HL-60 (cell line): Measurements from ENCODE around the gene CPED1.

Experiments used
- CTCF ChIP-seq: IDR thresholded peaks from one replicate; pipeline ENCODE4 v1.5.1; 2011; ENCODE audit warnings: low read length, control low read depth, inconsistent platforms; ENCODE audit not compliant: insufficient read depth
- GABPA ChIP-seq: IDR thresholded peaks from 2 replicates; pipeline ENCODE4 v1.6.1; 2012; ENCODE audit warnings: low read depth
- POLR2AphosphoS5 ChIP-seq: IDR thresholded peaks from 2 replicates; pipeline ENCODE4 v1.6.1; 2012; ENCODE audit warnings: low read depth
- REST ChIP-seq: IDR thresholded peaks from 2 replicates; pipeline ENCODE4 v1.6.1; 2012; ENCODE audit warnings: low read depth; ENCODE audit not compliant: insufficient replicate concordance
- SPI1 ChIP-seq: IDR thresholded peaks from 2 replicates; pipeline ENCODE4 v1.6.1; 2012; ENCODE audit warnings: low read depth, mild to moderate bottlenecking, borderline replicate concordance

- TF ChIP-seq CTCF (no peak), REST (no peak), POLR2AphosphoS5 (no peak), GABPA (no peak), SPI1 (no peak)
Observed at GRCh38 chr7:121075952-121076349, 87.4 kb downstream of the CPED1 start.
